ENCODE results near the gene RBM19.
A peak's percentile ranks its signal among the peaks of the same experiment; 100 is the strongest.

The RBM19 gene

DNA sequence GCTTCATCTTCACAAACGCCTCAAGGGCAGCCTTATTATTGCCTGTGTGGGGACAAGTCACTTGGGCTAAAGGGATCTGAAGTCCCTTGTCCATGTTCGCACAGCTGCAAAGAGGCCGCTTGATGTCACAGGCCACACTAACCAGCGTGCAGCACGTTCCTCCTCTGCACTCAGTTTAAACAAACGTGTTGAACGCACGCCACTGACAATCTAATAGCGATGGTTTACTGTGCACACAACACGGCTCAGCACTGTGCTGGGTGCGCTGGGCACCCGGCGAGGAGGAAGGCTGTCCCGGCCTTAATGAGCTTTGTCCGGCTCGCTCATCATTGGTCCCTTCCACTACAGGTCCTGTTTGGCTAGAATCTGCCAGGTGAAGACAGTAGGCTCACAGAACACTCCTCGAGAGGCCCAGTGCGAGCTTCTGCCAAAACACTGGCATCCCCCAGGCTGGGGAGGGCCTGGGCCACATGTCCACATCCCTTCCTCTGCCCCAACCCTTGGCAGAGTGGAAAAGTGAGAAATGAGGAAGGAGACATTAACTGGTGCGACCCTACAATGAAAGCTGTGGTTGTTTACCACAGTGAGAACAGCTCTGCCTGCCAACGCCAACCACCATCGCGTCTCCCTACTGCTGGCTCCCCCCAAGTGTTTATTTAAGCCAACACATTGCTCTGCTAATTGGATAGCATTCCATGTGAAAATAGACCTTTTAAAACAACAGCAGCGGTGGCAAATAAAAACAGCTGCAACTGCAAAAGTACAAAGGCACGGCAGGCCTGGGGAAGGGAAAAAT, 113.2 kb downstream of the RBM19 start:
- peak; percentile 34 for DNase-seq

DNA sequence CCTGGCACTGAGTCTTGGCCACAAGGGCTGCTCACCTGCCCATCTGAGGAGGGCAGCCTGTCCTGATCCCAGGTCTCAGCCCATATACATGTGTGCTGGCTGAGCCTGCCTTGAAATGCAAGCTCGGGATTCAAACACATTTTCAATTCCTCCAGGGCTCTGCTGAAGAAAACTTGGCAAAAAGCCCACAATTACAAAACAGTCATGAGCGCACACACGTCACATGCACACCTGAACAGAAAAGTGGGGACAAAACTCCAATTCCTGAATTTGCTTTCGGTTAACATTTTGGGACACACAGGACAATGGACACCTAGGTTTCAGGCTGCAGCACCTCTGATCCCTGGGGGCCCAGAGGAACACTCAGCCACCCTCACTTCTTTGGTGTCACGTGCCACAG, 113.9 kb downstream of the RBM19 start:
- DNase-seq, result peak; percentile 34

DNA sequence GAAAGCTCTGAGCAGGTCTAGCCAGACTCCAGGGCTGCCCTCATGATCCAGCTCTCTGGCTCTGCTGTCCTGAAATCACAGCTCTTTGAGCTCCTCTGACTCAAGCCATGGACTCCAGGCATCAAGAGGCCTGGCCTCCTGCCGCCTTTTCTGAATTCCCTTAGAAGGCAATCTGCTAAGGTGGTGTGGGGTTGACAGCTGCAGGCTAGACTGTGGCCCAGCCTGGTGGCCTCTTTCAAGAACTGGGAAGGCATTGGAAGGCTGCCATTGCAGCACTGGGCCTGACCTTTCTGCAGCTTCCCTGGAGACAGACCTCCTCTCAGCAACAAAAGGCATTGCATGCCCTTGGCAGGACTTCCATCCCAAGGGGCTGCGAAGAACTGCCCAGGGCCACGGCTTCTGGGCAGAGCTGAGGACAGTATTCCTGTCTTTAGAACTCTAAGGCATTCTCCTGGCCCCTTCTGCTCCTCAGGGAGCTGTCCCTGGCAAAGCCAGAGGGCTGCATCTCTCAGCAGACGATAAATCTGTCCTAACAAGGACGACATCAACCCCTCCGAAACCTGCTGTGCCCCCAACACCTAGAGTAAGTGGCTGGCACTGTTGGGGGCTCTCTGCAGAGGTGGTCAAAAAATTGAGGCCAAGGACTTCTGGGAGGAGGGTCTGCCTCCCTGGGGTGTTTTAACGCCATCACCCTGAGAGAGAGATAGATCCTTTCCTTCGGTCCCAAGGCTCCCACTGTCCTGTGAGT, 115.6 kb downstream of the RBM19 start:
- DNase-seq, result no peak

DNA sequence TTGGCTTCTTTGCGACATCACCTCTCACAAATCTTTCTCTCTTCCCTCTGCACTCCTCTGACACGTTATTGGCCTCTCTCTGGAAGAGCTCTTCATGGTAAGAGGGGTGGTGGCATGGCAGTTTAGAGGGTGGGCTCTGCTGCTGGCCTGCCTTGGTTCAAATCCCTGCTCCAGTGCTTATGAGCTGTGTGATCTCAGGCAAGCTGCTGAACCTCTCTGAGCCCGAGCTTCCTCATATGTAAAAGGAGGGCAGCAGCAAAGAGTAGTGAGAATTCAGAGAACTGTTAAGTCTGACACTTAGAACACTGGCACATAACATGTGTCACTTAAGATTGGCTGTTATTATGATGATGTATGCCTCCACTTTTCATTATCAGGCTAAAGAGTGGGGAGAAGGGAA, 118.3 kb downstream of the RBM19 start:
- no peak for DNase-seq

DNA sequence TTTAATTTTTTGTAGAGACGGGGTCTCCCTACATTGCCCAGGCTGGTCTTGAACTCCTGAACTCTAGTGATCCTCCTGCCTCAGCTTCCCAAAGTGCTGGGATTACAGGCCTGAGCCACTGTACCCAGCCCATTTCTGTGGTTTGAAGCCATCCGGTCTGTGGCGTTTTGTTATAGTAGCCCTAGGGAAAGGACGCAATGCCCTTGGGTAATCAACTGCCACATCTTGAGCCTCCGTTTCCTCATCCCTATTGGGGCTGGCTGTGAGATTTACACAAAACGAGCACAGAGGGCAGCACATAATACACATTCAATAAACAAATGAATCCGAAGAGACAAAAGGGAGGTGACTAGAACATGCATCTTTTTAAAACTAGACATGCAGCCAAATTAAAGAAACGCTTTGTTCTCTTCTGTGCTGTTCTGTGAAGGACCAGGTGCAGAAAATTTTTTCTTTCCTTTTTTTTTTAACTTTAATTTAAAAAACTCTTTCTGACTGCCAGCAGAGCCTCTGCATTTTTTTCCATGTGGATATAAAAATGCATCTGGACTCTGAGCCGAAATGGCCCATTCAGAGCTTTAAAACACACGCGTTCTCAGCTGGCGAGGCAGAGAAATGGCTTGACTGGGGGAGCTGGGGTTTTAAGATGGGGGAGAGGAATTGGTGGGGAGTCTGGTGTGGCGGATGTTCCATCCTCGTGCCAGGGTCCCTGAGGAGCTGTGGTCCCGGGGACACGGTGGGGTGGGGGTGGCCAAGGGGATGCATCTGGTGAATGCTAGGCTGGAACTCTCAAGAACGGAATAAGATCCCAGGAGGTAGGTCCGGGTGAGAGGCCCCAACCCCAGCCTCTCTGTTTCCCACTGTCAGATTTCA, 119.0 kb downstream of the RBM19 start:
- DNase-seq, result no peak

DNA sequence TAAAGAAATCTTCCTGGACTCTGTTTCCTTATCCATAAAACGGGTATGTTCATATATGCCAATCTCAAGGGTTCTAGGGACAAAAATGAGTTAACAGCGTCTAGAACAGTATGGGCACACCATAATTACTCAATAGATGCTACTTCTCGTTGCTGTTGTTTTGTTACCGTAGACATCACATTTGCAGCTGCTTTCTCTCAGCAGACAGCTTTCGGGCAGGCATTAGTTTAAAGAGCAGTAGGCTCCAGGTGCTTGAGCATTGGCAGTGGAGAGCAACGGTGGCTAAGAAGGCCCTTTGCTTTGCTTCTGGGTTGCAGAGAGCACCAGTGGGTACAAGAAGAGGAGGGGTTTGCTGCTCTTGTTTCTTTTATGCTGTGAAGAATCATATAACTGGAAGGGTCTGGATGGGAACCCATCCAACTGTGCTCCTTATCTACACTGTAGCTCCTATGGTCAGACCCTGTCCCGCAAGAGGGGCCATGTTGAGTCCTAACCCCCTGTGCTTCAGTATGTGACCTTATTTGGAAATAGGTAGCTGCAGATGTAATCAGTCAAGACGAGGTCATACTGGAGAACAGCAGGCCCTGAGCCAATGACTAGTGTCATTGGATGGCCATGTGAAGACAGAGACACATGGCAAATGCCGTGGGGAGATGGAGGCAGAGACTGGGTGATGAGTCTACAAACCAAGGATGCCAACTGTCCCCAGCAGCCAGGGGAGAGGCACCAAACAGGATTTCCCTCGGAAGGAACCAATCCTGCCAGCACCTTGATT, 120.0 kb downstream of the RBM19 start:
- DNase-seq, result no peak

DNA sequence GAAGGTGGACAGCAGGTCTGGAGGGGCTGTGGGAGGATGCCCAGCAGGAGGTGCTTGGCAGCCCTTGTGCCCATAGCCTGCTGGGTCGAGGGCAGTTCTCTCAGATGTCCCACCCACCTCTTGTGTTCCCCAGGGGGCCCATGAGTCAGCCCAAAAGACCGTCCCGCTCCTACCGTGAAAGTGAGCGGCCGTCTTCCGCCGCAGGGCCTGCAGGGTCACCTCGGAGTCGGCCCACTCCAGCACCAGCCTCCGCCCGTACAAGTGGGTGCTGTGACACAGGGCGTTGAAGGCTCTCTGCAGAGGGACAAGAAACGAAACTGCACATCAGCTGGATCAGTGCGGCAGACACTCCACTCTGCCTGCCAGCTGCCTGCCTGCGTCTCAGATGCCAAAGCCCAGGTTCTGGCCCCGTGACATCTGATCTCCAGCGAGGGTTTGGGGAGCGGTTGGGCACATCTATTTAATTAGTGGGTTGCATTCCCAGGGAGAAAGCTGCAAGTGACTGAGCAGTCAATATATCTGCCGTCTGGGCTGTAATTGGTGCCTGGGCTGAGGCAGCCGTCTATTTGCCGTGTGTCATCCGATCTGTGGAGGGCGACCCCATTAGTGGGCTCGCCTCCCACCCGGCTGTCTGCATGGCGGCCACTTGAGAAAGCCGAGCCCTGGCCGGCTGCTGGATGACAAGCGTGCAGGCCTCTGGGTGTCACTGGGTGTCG, 121.5 kb downstream of the RBM19 start:
- no peak for DNase-seq

DNA sequence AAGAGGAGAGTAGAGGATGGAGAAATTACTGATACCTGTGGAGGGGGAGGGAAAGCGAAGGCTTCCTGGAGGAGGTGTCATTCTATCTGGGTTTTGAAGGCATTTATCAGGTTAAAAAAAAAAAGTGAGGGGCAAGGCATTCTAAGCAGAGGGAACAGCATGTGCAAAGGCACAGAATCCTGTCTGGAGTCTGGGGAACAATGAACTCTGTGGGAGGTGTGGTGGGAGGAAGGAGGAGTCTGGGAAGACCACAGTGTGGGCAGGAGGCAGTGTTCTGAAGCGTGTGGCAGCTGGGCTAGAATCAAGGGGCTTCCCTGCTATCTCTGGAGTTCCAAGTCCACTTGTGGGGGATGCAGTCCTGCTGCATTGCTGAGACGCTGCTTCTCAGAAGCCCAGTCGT, 123.4 kb downstream of the RBM19 start:
- DNase-seq, result no peak

DNA sequence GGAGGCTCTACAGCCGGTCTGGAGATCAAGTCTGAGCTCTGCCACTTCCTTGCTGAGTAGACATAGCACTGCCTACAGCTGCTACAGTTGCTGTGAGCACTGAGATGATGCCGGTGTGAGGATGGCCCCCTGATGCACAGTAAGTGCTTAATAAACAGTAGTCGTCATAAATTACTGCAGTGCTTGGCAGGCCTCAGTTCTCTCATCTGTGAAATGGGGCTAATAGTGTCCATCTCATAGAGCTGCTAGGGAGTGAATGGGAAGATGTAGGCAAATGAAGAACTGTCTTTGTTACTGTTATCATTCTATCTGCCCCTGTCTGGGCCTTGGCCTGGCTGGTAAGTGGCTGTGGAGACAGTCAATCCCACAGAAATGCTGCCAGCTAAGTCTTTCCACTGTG, 124.3 kb downstream of the RBM19 start:
- DNase-seq, result no peak

DNA sequence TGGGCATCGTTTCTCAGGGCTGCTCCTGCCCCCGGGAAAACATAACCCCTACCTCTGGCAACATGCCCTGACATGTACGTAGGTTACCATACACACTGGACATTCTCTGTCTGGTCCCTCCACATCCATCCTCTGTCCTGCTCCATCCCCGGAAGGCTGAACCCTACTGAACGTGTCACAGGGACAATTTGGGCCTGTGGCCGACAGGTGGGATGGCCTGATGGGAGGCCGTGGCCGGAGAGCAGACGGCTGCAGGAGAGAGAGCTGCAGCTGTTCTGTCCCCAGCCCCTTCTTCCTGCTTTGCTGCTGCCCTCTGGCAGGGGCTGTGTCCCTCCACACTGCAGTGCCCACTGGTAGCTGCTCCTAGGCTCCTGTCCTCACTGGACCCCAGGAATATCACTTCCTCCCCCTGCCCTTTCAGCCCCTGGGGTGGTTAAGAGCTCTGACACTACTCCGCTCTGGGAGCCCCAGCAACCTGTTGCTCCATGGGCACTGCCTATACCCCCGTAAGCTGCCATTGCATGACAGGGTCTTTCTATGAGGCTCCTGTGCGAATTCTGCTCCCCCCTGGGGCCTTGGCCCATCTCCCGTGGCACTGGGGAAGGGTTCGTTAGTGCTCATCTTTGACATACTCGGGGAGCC, 125.6 kb downstream of the RBM19 start:
- no peak for DNase-seq

DNA sequence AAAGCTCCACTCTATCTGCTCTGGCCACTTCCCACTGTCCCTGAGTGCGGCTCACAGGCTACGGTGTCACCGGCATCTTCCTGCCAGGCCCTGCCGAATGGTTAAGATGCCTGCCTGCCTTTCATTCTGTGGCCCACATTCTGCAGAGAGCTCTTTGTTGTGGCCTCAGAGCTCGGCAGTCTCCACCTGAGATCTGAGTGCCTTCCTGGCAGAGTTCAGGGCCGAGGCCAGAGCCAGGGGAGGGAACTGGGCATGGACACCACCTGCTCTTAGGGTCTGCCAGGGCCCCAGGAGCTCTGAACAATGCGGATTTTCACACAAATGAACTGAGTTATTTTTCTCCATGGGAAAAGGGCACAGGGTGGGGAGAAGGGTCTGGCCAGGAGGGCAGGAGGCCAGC, 127.2 kb downstream of the RBM19 start:
- no peak for DNase-seq

DNA sequence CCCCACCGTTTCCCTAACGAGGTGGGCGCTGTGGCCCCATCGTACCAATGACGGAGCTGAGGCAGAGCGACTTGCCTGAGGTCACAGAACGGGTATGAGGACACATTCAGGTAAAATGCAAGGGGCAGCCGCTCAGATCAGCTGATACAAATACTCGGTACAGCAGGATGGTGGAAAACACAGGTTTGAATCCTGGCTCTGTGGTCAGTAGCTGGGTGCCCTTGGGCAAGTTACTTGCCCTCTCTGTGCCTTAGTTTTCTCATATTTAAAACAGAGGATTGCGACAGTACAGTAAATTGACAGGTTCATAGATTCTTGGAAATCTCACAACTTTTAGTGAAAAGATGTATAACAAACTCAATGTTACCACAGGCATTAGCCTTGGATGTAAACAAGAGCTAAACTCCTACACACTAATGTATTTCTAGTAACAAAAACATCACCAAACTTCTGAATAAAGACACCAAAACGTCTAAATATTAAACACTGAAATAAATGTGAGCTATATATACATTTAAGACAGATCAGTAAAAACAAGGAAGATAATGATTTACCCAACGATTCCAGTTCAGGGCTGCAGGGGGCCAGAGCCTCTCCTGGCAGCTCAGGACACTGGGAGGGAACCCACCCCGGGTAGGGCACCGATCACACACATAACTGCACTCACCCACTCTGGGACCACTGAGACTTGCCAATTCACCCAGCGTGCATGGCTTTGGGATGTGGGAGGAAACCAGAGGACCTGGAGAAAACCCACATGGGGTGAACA, 128.4 kb downstream of the RBM19 start:
- no peak for DNase-seq

DNA sequence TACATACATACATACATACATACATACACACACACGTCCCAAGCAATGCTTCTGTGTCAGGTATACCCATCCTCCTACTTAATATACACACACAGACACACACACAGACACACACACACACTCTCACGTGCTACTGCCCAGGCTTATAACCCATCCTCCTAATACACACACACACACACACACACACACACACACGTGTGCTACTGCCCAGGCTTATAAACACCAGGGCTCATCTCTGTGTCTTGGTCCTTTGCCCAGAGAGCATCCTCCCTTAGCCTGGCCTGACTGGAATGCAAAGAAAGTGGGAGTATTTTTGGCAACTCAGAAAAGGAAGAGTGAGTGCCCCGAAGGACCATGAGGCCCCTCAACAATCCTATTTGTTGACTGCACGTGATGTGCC, 129.0 kb downstream of the RBM19 start:
- DNase-seq, result no peak

DNA sequence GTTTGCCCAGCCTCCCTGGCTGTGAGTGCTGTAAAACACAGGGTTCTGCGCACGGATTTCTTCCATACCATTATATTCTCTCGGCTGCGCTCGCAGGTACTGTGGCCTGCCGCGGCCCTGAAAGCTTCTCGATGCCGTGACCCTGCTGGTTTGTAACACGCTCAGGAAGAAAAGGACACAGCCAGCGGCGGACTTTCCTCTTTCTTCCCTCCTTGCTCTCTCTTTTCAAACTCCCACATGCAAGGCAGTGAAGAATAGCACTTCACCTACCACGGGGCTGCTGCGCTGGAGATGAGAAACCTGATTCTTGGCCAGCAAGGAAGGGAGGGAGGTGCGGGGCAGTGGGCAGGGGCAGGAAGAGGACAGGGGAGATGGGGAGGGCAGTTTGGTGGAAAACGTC, 130.2 kb downstream of the RBM19 start:
- DNase-seq, result no peak

DNA sequence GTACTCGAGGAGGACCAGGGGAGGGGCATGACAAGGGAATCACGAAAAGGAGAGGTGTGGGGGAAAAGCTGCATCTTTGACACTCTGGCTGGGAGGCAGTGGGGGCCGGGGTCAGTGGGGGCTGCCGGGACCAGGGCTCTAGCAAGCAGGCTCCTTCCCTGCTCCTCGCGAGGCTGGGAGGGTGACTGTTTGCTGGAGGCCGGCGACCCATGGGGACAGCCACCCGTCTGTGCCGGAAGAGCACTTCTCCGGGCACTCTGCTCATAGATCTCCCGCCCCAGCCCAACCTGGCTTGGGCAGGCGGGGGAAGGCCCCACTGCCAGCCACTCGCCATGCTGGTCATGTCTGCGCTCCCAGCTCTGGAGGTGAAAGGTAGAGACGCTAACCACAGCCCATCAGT, 130.7 kb downstream of the RBM19 start:
- no peak for DNase-seq

DNA sequence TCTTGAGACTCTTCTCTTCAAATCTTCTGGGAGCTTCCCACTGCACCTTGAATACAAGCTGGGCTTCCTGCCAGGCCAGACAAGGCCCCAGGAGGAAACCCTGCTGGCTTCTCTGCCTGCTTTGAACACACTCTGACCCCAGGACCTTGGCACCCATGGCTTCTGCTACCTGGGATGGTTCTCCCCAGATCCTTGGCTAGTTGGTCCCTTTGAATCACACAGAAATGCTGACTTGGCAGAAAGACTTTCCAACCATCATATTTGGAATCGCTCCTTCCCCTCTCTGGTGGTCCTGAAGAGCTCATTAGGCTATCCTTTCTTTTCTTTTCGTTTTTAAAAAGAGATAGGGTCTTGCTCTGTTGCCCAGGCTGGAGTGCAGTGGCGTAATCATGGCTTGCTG, 132.7 kb downstream of the RBM19 start:
- no peak for DNase-seq

DNA sequence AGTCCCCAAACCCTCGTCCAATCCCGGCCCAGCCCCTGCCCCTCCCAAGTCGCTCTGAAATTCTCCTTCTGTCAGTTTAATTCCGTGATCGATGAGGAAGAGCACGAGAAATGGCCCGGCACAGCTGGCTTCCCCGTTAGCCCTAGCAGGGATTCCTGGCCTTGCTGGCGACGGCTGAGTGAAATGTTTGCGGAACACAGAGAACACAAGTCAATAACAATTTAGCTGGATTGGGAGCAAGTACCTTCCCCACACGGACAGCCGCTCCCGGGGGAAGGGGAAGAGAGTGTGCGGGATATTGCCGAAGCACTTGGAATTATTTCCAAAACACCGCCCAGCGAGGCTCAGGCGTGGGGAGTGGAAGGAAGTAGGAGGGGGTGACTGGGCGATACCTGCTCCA, 134.6 kb downstream of the RBM19 start:
- DNase-seq, result no peak

DNA sequence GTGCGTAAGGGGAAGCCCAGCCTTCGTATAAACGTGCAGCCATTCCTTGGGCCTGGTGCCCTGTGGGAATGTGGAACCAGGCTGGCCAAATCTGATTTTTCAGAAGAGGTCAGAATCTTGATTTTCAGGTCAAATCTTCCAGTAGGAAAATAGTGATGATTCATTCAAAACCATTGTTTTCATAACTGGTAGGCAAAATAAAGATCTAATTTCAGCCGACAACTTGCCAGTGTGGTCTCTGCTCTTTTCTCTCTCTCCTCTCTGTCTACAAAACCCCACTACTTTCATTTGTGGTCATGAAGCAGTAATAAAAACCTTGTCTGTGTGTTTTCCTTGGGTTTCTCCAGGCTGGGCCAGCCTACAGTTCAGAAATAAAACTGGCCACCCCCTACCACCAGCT, 135.1 kb downstream of the RBM19 start:
- no peak for DNase-seq

DNA sequence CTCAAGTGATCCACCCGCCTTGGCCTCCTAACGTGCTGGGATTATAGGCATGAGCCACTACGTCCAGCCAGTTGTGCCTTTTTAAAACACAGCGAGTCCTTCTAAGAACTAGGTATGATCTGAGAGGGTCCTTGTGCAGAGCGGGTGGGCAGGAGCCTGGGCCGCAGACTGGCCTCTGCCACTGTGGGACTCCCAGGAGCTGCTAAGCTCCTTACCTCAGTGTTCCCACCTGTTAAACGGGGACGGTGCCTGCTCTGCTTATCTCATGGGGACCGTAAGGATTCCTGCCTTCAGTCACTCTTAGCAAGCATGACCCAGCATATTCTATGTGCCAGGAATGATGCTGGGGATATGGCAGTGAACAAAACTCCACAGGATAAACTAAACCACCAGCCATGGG, 136.9 kb downstream of the RBM19 start:
- DNase-seq, result no peak

DNA sequence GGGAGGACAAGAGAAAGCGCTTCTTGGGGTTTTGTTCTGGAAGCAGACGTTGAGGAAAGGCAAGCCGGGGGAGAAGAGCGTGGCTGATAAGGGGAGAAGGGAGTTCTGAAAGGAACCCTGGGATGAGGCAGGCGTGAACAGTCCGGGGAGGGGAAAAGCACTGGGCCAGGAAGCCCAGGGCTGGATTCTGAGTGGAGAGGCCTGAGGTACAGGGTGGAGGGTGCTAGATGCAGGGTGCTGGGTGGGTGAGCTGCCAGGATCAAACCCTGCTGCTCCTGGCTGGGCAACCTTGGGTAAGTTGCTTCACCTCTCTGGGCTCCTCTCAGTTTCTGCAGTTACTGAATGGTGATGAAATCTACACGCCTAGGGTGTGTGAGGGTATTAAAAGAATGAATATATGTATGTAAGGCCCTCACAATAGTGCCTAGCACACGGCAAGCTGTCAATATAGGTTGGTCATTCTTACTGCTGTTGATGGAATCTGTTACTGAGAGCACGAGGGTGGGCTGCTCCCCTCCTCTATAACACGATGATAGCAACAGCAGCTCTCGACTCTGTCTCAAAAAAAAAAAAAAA, 138.5 kb downstream of the RBM19 start:
- no peak for DNase-seq
